GM18526 (cell line): ENCODE measurements around the gene SLC36A3.

ENCODE experiments used
- POLR2A ChIP-seq: IDR thresholded peaks from 3 replicates; pipeline ENCODE4 v1.6.1; 2011; ENCODE audit not compliant: insufficient read length; ENCODE audit errors: extremely low read depth

The SLC36A3 gene

GRCh38 chr5:151303666-151304065 is at the start of gene SLC36A3:
SLC36A3 (minus strand) TSS chr5:151303766; CDS start chr5:151303354, 412 bp downstream.
- no peak for TF ChIP-seq POLR2A

- TF ChIP-seq POLR2A, result no peak
Observed at GRCh38 chr5:151351671-151352070, 48.1 kb upstream of the SLC36A3 start.

DNA sequence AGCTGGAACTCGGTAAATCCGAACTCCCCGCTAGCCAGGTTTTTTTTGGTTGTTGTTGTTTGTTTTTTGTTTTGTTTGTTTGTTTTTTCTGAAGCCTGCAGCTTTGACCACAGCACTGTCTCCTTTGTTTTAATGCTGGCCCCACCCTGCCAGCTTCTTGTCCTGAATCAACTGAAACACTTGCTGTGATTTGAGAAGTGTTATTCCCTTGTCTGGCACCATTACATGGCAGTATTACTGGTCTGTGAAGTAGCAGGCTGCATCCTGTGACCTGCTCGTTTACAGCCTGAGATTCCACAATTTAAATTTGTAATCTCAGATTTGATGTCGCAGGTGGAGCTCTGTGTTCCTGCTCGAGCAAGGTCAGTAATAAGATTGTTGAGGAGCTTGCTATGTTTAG is 45.2 kb upstream of the SLC36A3 start:
- TF ChIP-seq POLR2A, result no peak

GRCh38 chr5:151347369-151347768 is 43.8 kb upstream of the SLC36A3 start, which contains the start of gene SLC36A2:
SLC36A2 (minus strand) TSS chr5:151347559; CDS start chr5:151347460, 99 bp downstream.
- no peak for TF ChIP-seq POLR2A

GRCh38 chr5:151345808-151346478 is 42.4 kb upstream of the SLC36A3 start:
- no peak for TF ChIP-seq POLR2A

- no peak for TF ChIP-seq POLR2A
Observed at GRCh38 chr5:151345187-151345807, 41.7 kb upstream of the SLC36A3 start.

DNA sequence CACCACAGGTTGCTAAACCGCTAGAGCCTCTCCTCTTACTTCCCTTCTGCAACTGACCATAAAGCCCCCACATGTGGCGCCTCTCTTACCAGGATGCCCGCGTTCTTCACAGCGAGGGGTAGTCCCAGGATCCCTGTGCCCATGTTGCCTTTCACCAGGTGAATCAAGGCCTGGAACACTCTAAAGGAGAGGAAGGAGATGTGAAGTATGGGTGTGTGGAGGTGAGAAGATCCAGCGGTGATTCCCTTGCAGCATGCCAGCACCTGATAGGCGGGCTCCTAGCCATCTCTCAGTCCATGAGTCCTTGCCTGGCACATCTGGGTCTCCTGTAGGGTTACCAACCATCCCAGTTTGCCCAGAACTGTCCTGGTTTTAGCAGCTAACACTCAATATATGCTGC is 40.5 kb upstream of the SLC36A3 start:
- TF ChIP-seq POLR2A, result no peak

GRCh38 chr5:151340004-151340403 is 36.4 kb upstream of the SLC36A3 start:
- no peak for TF ChIP-seq POLR2A

DNA sequence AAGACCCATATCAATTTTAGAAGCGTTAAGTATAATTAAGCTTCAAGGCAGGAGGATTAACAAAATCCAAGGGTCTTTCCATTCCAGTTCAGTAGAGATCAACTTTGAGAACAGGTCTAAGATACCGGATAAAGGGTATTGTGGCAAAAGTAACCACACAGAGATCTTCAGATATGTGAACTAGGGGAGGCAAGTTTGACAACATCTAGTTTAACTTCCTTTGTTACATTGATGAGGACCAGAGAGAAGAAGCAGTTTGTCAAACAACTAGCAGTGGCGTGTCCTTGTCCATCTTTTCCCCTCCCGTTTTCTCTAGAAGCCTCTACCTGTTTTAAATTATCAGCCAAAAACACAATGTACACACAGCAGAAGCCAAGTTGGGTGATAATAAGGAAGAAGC is 35.2 kb upstream of the SLC36A3 start:
- no peak for TF ChIP-seq POLR2A

GRCh38 chr5:151332857-151333256 is 29.3 kb upstream of the SLC36A3 start:
- no peak for TF ChIP-seq POLR2A

- no peak for TF ChIP-seq POLR2A
Observed at GRCh38 chr5:151328734-151329133, 25.2 kb upstream of the SLC36A3 start.

DNA sequence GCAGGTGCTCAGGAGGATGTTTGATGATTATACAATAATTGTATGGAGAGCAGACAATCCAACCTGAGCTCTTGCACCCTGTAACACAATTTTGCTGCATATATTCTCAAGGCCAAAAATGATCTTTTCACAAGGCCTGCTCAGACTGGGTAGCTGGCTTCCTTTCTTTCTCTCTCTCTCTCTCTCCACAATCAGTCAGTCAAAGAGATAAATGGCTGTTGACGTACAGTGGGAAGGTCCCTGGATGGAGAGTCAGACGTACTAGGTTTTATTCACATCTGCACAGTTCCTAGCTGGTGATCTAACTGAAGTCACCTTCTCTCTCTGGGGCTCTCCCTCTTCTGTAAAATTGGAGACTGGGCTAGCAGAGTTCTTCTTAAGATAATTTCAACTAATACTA is 24.0 kb upstream of the SLC36A3 start:
- TF ChIP-seq POLR2A, result no peak

- TF ChIP-seq POLR2A, result no peak
Observed at GRCh38 chr5:151326266-151326665, 22.7 kb upstream of the SLC36A3 start.

DNA sequence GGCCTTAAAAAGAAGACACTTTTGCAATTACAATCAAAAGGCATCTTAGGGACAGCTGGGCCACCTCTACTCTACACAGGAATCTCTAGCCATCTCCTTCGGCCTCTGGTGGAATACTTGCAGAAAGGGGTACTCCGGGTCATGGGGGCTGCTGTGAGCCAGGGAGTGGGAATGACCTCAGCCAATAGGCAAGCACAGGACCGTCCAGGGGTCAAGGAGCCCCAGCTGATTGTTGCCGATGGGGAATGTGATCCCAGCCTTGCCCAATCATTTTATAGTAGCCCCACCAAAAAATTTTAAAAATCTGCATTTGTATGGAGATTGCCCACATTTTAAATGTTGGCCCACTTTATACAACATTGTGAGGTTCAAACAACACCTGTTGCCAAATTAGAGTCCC is 16.9 kb upstream of the SLC36A3 start:
- no peak for TF ChIP-seq POLR2A

DNA sequence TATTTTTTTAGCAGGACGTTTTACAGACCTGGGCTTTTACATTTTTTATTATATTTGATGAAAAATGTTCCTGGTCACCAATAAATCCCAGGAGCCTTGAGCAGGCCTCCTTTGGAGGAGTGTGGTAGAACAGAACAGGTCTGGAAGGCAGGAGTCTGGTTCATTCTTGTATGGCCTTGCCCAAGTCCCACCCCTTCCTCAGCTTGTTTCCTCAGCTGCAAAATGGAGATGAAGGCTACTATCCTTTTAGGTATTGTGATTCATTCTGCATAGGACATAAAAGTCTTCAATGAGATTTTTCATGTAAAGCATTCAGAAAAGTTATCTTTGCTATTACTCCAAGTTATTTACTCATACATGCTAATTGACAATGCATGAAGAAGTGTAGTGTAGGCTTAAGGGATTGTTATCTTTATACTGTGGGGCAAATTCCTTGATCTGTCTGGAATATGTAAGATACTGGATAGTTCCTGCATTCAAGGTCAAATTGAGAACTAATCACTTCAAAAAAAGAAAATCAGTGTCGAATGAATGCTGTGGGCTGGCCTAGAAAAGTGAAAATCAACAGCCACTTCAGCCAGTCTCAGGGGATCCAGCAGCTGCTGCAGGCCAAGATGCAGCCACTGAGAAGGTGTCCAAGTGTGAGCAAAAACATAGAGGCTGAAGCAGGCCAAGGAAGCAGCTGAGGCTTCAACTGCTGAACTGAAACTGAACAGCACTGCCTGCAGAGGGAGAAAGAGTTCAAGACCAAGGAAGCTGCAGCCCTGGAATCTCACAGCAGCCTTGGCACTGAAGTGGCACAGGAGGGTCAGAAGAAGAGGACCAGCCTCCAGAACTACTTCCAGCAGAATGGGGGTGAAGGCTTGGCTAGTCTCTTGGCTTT is 15.5 kb upstream of the SLC36A3 start:
- no peak for TF ChIP-seq POLR2A

- TF ChIP-seq POLR2A, result no peak
Observed at GRCh38 chr5:151317871-151318270, 14.3 kb upstream of the SLC36A3 start.
